GM21786 (cell line): ENCODE data around the gene RENBP.

Experiments
- ATAC-seq: cut with Tn5 transposase; IDR thresholded peaks from one replicate; pipeline ENCODE4 v1.9.1; 2021; ENCODE audit not compliant: unreplicated experiment

The RENBP gene

GRCh38 chrX:153971124-153971449 lies 26.6 kb upstream of the RENBP start:
- peak; percentile 38 for ATAC-seq

GRCh38 chrX:153970357-153971123 lies 26.1 kb upstream of the RENBP start:
- peak; percentile 6 for ATAC-seq

- ATAC-seq = no peak
Observed at GRCh38 chrX:153969904-153970356, 25.5 kb upstream of the RENBP start.

GRCh38 chrX:153969125-153969903 lies 24.9 kb upstream of the RENBP start:
- ATAC-seq = no peak

- no peak for ATAC-seq
Observed at GRCh38 chrX:153968754-153969124, 24.3 kb upstream of the RENBP start.

- ATAC-seq = no peak
Observed at GRCh38 chrX:153968255-153968654, 23.8 kb upstream of the RENBP start.

- ATAC-seq = no peak
Observed at GRCh38 chrX:153967536-153968224, 23.2 kb upstream of the RENBP start.

GRCh38 chrX:153966841-153967535 lies 22.5 kb upstream of the RENBP start:
- no peak for ATAC-seq

- no peak for ATAC-seq
Observed at GRCh38 chrX:153966283-153966688, 21.8 kb upstream of the RENBP start.

GRCh38 chrX:153965406-153965805 lies 21.0 kb upstream of the RENBP start:
- no peak for ATAC-seq

- no peak for ATAC-seq
Observed at GRCh38 chrX:153964105-153964504, 19.7 kb upstream of the RENBP start.

GRCh38 chrX:153963546-153963945 lies 19.1 kb upstream of the RENBP start:
- no peak for ATAC-seq

- no peak for ATAC-seq
Observed at GRCh38 chrX:153961292-153961691, 16.8 kb upstream of the RENBP start.

- ATAC-seq = no peak
Observed at GRCh38 chrX:153960786-153961185, 16.3 kb upstream of the RENBP start.

- ATAC-seq = no peak
Observed at GRCh38 chrX:153960077-153960476, 15.6 kb upstream of the RENBP start.

GRCh38 chrX:153959649-153960048 lies 15.2 kb upstream of the RENBP start:
- no peak for ATAC-seq

GRCh38 chrX:153958605-153959004 lies 14.2 kb upstream of the RENBP start:
- ATAC-seq = no peak

- ATAC-seq = no peak
Observed at GRCh38 chrX:153957224-153957623, 12.8 kb upstream of the RENBP start.

GRCh38 chrX:153956044-153956907 lies 11.8 kb upstream of the RENBP start:
- ATAC-seq = no peak

- no peak for ATAC-seq
Observed at GRCh38 chrX:153955228-153955732, 10.8 kb upstream of the RENBP start.
